HCT116 (cell line): ENCODE data around the gene TMEM45B. TPM values are rescaled to one million over a fixed set of nuclear protein-coding genes. Genes with fewer than 3 reads are reported as not detected.

Experiments used
- ATAC-seq: fragments of 200-7000 bp; cut with Tn5 transposase; 2 replicates; pipeline ENCODE4 v1.9.1; 2020; ENCODE audit warnings: mild to moderate bottlenecking, moderate library complexity
- BruUV-seq: library from RNA; stranded (reverse); fragments of 400-500 nt; replicated peaks from 2 replicates; lab custom pipeline; 2021; lab: Mats Ljungman, UMichigan
- CTCF ChIA-PET: fragments of 300-600 bp; sonication (Branson Sonifier 250); formaldehyde crosslinking; loops from one replicate; lab custom pipeline; 2021; ENCODE audit warnings: antibody characterized with exemption; lab: Charles Lee
- POLR2A ChIA-PET: fragments of 300-600, 350-600 bp; sonication (Branson Sonifier 250); formaldehyde crosslinking; loops from one replicate; lab custom pipeline; 2021; ENCODE audit warnings: antibody characterized with exemption; lab: Charles Lee
- RAD21 ChIA-PET, 2 experiments: fragments of 300-600 bp; sonication (Branson Sonifier 250); formaldehyde crosslinking; loops; one replicate each; lab custom pipeline; 2023; ENCODE audit warnings: low total read pairs in 2 of 2; ENCODE audit not compliant: uncharacterized antibody in 2 of 2, unreplicated experiment in 2 of 2, low non-redundant PET in 1 of 2; lab: Charles Lee
- DNase-seq: peaks from one replicate; pipeline ENCODE4 v3.0.0-alpha.2; 2010; ENCODE audit warnings: low read depth, low spot score
- H2AFZ ChIP-seq: fragments of 200-600 bp; shearing (Covaris generic), sonication (generic); 2 replicates; pipeline ENCODE4 v1.6.1; 2017; ENCODE audit warnings: low read depth, mixed run types, mixed read lengths, antibody characterized with exemption, low read length; ENCODE audit not compliant: poor library complexity, severe bottlenecking
- H3K27ac ChIP-seq: 2 replicates; pipeline ENCODE4 v1.5.1; 2012; ENCODE audit warnings: low read depth, low read length
- H3K27me3 ChIP-seq: fragments of 200-600 bp; sonication (generic); 2 replicates; pipeline ENCODE4 v1.6.1; 2016; ENCODE audit warnings: mixed run types, low read length, mixed read lengths; ENCODE audit not compliant: insufficient read depth
- H3K36me3 ChIP-seq, 2 experiments: fragments of 200-500 bp in 1 of 2; fragments of 200-600 bp in 1 of 2; sonication (Bioruptor generic) in 1 of 2; sonication (generic) in 1 of 2; 2 replicates each; pipeline versions ENCODE4 v1.5.1 to v1.6.1; 2014 to 2016; ENCODE audit warnings: low read length in 2 of 2, inconsistent platforms in 1 of 2, mixed read lengths in 1 of 2, mixed run types in 1 of 2; ENCODE audit not compliant: insufficient read depth in 2 of 2, control insufficient read depth in 1 of 2
- H3K4me1 ChIP-seq, 2 experiments: fragments of 200-600 bp in 1 of 2; sonication (generic) in 1 of 2; 2 replicates each; pipeline versions ENCODE4 v1.5.1 to v1.6.1; 2012 to 2017; ENCODE audit warnings: low read length in 2 of 2, inconsistent platforms in 1 of 2, mild to moderate bottlenecking in 1 of 2, mixed read lengths in 1 of 2, mixed run types in 1 of 2, moderate library complexity in 1 of 2; ENCODE audit not compliant: insufficient read depth in 2 of 2, control insufficient read depth in 1 of 2
- H3K4me2 ChIP-seq: fragments of 200-600 bp; sonication (generic); 2 replicates; pipeline ENCODE4 v1.6.1; 2017; ENCODE audit warnings: mixed run types, low read length, mixed read lengths
- H3K4me3 ChIP-seq, 2 experiments: fragments of 200-600 bp in 1 of 2; sonication (generic) in 1 of 2; replicated peaks in 1 of 2; 2 replicates each; pipeline ENCODE4 v1.5.1; 2011 to 2016; ENCODE audit warnings: low read length in 2 of 2, control low read depth in 1 of 2, low read depth in 1 of 2, mild to moderate bottlenecking in 1 of 2, mixed read lengths in 1 of 2, mixed run types in 1 of 2
- H3K79me2 ChIP-seq: fragments of 200-600 bp; sonication (generic); 2 replicates; pipeline ENCODE4 v1.6.1; 2017; ENCODE audit warnings: mild to moderate bottlenecking, mixed run types, low read length, moderate library complexity, mixed read lengths; ENCODE audit not compliant: insufficient read depth
- H3K9ac ChIP-seq: fragments of 200-600 bp; sonication (generic); 2 replicates; pipeline ENCODE4 v1.6.1; 2016; ENCODE audit warnings: low read length, mixed read lengths
- H3K9me2 ChIP-seq: fragments of 200-600 bp; sonication (generic), shearing (Covaris generic); 2 replicates; pipeline ENCODE4 v1.6.1; 2017; ENCODE audit warnings: mixed run types, mild to moderate bottlenecking, moderate library complexity; ENCODE audit not compliant: insufficient read depth
- H3K9me3 ChIP-seq, 2 experiments: fragments of 200-500 bp in 1 of 2; fragments of 200-600 bp in 1 of 2; sonication (Bioruptor generic) in 1 of 2; sonication (generic) in 1 of 2; 2 replicates each; pipeline ENCODE4 v1.6.1; 2014 to 2017; ENCODE audit warnings: low read length in 2 of 2, mixed read lengths in 2 of 2, inconsistent platforms in 1 of 2, low read depth in 1 of 2, mild to moderate bottlenecking in 1 of 2, mixed run types in 1 of 2, moderate library complexity in 1 of 2; ENCODE audit not compliant: control insufficient read depth in 1 of 2, insufficient read depth in 1 of 2
- H4K20me1 ChIP-seq: fragments of 200-600 bp; sonication (generic), shearing (Covaris generic); 2 replicates; pipeline ENCODE4 v1.6.1; 2017; ENCODE audit warnings: mixed run types, mild to moderate bottlenecking, moderate library complexity; ENCODE audit not compliant: insufficient read depth
- CEBPB ChIP-seq: IDR thresholded peaks from 2 replicates; pipeline ENCODE4 v1.6.1; 2012; ENCODE audit warnings: low read depth
- EGR1 ChIP-seq: IDR thresholded peaks from 2 replicates; pipeline ENCODE4 v1.6.1; 2012; ENCODE audit warnings: low read depth
- ELF1 ChIP-seq: IDR thresholded peaks from 2 replicates; pipeline ENCODE4 v1.6.1; 2012; ENCODE audit warnings: low read depth, borderline replicate concordance
- EZH2 ChIP-seq: fragments of 200-600 bp; sonication (generic); IDR thresholded peaks from 2 replicates; pipeline ENCODE4 v1.6.1; 2017; ENCODE audit warnings: antibody characterized with exemption, mixed run types
- EZH2phosphoT487 ChIP-seq: fragments of 200-600 bp; IDR thresholded peaks from 2 replicates; pipeline ENCODE4 v1.6.1; 2018; ENCODE audit warnings: antibody characterized with exemption, borderline replicate concordance
- FOSL1 ChIP-seq: IDR thresholded peaks from 2 replicates; pipeline ENCODE4 v1.6.1; 2012; ENCODE audit warnings: low read depth
- POLR2A ChIP-seq: IDR thresholded peaks from 2 replicates; pipeline ENCODE4 v1.7.0; 2011; ENCODE audit warnings: borderline replicate concordance; ENCODE audit not compliant: insufficient read depth, insufficient read length; ENCODE audit errors: extremely low read depth
- POLR2AphosphoS5 ChIP-seq: IDR thresholded peaks from 2 replicates; pipeline ENCODE4 v1.6.1; 2011; ENCODE audit warnings: mild to moderate bottlenecking, low read depth, low read length, moderate library complexity
- RAD21 ChIP-seq: IDR thresholded peaks from 2 replicates; pipeline ENCODE4 v1.6.1; 2012; ENCODE audit warnings: low read depth, mild to moderate bottlenecking
- SP1 ChIP-seq: IDR thresholded peaks from 2 replicates; pipeline ENCODE4 v1.6.1; 2012; ENCODE audit warnings: low read depth
- YY1 ChIP-seq: IDR thresholded peaks from 2 replicates; pipeline ENCODE4 v1.6.1; 2011; ENCODE audit warnings: low read length, low read depth, moderate library complexity, mild to moderate bottlenecking; ENCODE audit not compliant: insufficient replicate concordance; ENCODE audit errors: extremely low read depth
- intact Hi-C: fragments of 100-400 bp; cut with micrococcal nuclease; formaldehyde crosslinking; loops from 2 replicates; pipeline ENCODE4 v1.10.0; 2022
- total RNA-seq: library from RNA; stranded (reverse); gene quantifications from one replicate; pipeline ENCODE4 v1.2.1, GENCODE V29; 2021; ENCODE audit not compliant: unreplicated experiment
- TF ChIP-seq, protein P1 (sequence below), 3 experiments: fragments of 200-600 bp in 1 of 3; sonication (generic) in 1 of 3; IDR thresholded peaks in 2 of 3; conservative IDR thresholded peaks in 1 of 3; 2 replicates each; pipeline ENCODE4 v1.5.1; 2012 to 2017; ENCODE audit warnings: low read depth in 2 of 3, low read length in 2 of 3, antibody characterized with exemption in 1 of 3, borderline replicate concordance in 1 of 3, control low read depth in 1 of 3, mild to moderate bottlenecking in 1 of 3, mixed read lengths in 1 of 3, mixed run types in 1 of 3, moderate library complexity in 1 of 3; ENCODE audit not compliant: insufficient read depth in 1 of 3

Gene TMEM45B
- total RNA-seq, 1 experiment from 2014 or later: not detected

GRCh38 chr11:129767827-129768226 lies 47.8 kb upstream of the TMEM45B start (continued):
- TF ChIP-seq EZH2 (no peak), RAD21 (no peak), EZH2phosphoT487 (no peak), ELF1 (no peak), CEBPB (no peak), FOSL1 (no peak), SP1 (no peak)
- TF ChIP-seq, all 23 proteins: peak for 0

DNA sequence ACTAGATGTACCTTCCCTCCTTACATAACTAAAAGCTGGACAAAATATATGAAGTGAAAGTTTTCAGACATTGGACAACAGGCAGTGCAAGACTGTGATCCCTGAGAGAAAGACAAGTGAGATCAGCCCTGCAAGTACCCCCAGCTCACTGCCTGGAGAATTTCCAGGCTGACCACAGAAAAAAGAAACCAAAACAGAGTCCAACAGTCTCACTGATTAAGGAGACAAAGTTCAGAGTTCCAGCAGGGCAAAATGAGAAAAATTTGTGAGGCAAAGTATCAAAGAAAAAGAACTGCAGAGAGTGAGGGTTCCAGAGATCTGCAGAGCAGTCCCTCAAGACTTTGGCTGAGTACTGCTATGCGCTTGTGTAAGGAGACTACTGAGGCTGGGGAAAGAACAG lies 47.3 kb upstream of the TMEM45B start:
- DNase-seq: no peak
- Histone ChIP-seq H3K9me2 (no peaks in the 10 kb centered on the region), H3K9me3 (no peaks in the 10 kb centered on the region), H3K36me3 (no peaks in the 10 kb centered on the region), H3K27me3 (no peaks in the 10 kb centered on the region), H3K4me3 (no peak overlapping the region), H3K79me2 (no peaks in the 10 kb centered on the region), H4K20me1 (no peaks in the 10 kb centered on the region), H3K27ac (no peak overlapping the region), H2AFZ (no peak overlapping the region), H3K4me2 (no peak overlapping the region), H3K9ac (no peak overlapping the region), H3K4me1 (peaks cover 0 to 13% of the 10 kb centered on the region in 2 experiments; a peak in 1 of 4 replicates)
- ChIA-PET POLR2A (no interaction called here), RAD21 (no interaction called here), CTCF (interaction anchor here (0.9 kb wide), 1 partner anchor 364 kb away, joined by 5 read pairs; no protein-coding TSS in a partner anchor)
- TF ChIP-seq SP1 (no peak), EGR1 (no peak), YY1 (no peak), EZH2 (no peak), POLR2A (no peak), CEBPB (no peak), POLR2AphosphoS5 (no peak)
- TF ChIP-seq, protein P1, sequence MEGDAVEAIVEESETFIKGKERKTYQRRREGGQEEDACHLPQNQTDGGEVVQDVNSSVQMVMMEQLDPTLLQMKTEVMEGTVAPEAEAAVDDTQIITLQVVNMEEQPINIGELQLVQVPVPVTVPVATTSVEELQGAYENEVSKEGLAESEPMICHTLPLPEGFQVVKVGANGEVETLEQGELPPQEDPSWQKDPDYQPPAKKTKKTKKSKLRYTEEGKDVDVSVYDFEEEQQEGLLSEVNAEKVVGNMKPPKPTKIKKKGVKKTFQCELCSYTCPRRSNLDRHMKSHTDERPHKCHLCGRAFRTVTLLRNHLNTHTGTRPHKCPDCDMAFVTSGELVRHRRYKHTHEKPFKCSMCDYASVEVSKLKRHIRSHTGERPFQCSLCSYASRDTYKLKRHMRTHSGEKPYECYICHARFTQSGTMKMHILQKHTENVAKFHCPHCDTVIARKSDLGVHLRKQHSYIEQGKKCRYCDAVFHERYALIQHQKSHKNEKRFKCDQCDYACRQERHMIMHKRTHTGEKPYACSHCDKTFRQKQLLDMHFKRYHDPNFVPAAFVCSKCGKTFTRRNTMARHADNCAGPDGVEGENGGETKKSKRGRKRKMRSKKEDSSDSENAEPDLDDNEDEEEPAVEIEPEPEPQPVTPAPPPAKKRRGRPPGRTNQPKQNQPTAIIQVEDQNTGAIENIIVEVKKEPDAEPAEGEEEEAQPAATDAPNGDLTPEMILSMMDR (IDR thresholded peaks at IDR 0.05 in 2 of 3, conservative IDR thresholded peaks at IDR 0.05 in 1 of 3; ENCODE audit: borderline replicate concordance in 1 of 3, insufficient read depth in 1 of 3, low read depth in 2 of 3, low read length in 2 of 3): no peak
- intact Hi-C loops: loop anchor here (5.0 kb wide), 1 partner anchor 364 kb away; no protein-coding TSS in a partner anchor
- BruUV-seq: no TSS peak
- ATAC-seq: no peak
